CMK (cell line): Measurements from ENCODE around the gene FANCB.

Experiments used
- DNase-seq: peaks from one replicate; pipeline ENCODE4 v3.0.0-alpha.2; 2010; ENCODE audit warnings: low read depth

Gene FANCB

DNA sequence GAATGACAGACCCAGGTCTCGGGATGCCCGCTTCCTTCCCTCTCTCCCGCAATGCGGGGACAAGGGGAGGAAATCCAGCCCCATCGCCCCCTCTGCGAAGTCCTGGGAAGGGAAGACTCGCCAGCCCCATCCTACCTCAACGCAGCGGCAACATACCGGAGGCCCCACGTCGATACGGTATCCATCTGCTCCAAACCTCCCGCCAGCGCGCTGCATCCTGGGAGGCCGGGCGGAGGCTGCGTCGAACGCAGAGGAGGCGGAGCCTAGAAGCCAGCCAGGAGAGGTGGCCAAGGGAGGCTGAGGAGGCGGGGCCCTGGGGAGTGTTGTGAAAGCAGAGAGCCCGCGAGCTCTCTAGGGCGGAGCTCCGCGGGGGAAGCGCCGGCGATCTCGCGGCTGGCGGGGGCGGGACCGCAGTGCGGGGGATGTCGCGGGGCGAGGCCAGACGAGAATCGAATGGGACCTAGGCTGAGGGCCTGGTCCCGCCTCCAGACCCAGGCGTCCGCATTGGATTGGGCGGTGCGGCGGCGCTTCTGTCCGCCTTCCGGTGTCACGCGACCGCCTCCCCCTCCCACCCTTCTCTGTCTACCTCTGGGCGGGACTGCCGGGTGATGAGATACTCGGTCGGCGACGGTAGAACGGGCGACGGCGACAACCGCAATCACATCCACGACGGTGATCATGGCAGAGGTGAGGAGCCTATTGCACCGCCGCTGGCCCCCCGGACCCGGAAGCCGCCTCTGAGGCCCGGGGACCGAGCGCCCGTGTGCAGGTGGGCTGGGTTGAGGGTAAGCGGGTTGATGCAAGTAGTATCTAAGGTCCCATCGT is at the start of gene FANCB, which contains the start of gene MOSPD2:
Gene FANCB, minus strand, starts transcription at position 219 of the 825 bp plus-strand sequence. CDS start 7,559 bp downstream, outside the sequence.
Gene MOSPD2, plus strand, starts transcription at position 571 of the 825 bp plus-strand sequence. Its CDS starts 108 bp downstream, at position 679.
- DNase-seq: peak; percentile 78

DNA sequence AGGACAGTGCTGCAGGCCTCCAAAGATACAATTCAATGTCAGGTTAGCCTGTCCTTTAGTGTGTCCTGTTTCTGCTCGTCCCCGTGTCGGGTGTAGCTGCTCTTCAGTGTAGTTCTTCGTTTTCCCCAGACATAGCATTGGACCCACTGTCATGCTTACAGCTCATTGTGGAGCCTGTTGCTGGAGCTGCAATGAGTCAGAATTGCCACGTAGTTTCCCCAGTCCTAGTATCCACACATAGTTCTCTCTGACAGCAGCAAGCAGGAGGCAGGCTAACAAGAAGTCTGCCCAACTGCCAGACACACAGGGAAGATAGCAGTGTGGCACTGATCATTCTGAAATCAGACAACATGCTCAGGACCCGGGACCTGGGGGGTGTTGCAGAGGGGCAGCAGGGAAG is 49.6 kb upstream of the FANCB start:
- no peak for DNase-seq

DNA sequence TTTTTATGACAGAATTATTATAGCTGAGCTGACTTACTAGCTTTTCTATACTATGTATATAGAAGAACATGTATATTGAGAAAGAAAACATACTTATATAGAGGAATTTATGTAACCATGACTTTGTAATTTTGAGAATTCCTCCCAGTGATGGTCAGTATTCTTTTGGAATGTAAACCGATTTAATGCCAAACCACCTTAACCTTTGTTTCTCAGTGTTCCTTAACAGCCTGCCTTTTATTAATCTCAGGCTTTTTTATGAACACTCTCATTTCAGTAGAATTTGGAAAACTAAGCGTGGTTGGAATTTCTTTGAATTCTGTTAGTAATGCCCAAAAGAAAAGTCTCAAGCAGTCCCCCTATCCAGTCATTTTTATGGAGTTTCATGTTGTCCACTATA is 47.3 kb upstream of the FANCB start:
- DNase-seq: no peak

DNA sequence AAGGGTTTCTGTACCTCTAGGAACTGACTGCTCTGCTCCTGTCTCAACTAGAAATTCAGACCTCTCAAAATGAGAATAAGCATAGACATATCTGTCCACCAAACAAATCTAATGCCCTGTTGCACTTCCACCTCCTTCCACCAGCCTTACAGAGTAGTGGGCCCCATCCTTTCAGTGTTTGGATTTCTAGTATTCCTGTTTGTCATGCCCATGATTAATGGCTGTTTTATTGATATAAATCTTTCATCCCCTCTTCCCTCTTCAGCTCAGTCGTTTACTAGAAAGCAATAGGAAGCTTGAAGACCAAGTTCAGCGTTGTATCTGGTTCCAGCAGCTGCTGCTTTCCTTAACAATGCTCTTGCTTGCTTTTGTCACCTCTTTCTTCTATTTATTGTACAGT is 46.5 kb upstream of the FANCB start:
- no peak for DNase-seq

DNA sequence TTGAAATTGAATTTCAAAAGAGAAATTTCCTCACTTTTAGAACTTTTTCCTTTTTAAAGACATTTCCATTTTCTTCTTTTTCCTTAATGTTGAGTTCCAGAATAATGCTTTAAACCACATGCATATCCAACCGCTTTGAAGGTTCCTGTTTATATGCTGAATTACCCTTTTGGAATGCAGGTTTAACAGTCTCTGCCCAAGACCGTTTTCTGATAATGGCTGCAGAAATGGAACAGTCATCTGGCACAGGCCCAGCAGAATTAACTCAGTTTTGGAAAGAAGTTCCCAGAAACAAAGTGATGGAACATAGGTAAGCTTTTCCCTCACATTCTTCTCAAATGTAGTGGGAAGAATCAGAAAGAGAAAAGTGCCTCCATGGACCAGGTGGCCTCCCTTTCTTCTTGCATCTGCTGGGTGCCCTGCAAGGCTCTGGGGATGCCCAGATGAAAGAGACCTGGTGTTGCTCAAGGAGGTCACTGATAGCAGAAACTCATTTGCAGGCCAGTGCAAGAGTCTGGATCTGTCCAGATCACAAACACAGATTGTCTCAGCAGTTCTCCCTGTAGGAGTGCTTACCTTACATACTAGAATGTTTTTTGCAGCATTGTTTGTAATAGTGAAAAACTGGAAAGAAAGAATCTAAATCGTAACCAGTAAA is 43.3 kb upstream of the FANCB start:
- no peak for DNase-seq

DNA sequence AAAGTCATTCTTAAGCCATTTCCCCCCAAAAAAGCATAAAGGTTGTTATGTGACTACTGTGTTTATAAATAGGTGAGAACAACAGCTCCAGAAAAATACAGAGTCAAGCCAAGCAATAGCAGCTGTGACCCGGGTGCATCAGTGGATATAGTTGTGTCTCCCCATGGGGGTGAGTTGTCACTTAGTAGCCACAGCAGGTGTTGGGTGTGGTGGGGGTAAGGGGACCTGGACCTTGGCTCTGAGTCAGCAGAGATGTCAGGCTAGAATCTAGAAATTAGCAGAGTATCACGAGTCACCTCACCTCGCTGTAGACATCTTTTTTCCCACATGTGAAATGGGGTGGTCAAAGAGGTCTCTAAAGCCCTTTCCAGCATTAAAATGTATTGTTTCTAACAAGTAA is 42.7 kb upstream of the FANCB start:
- DNase-seq: no peak

DNA sequence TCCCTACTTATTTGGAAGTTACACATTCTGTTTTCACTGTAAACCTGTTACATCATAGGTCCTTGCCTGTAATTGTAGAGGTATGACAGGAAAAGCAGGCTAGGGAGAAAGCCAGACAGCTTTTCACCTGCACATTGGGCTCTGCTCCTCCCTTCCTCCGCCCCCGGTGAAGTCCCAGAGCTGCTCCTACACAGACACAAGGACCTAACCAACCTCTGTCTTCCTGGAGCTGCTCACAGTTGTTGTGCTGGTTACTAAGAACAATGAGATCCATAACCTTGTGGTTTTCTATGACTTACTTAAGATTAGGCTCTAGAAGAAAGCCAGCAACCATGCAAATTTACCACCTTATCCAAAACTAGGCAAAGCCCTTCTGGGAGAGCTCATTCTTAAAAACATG is 40.4 kb upstream of the FANCB start:
- DNase-seq: no peak

DNA sequence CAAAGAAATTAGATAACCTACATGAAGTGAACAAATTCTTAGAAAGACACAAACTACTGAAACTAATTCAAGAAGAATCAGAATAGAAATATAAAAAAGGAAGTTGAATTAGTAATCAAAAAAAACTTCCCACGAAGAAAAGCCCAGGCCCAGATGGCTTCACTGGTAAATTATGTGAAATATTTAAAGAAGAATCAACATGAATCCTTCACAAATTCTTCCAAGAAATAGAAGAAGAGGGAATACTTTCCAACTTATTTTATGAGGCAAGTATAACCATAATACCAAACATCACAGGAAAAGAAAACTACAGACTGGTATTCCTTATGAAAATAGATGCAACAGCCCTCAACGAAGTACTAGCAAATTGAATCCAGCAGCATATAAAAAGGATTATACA is 31.0 kb upstream of the FANCB start:
- no peak for DNase-seq

DNA sequence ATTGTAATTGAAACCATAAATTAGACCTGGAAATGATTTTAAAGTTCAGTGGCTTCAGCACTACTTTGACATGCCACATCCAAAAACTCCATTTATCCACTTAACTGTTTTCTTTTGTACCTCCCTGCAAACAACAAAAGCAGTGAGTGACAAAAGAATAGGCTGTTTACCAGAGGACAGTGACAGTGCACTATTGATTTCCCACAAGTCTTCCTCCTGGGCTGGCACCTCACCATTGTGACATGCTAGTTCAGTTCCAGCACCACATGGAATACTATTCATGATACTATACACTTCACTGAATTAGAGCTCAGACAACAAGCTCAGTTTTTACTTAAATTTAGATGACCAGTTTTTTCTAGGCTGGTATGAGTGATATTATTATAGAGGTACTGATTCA is 29.7 kb upstream of the FANCB start:
- DNase-seq: no peak

DNA sequence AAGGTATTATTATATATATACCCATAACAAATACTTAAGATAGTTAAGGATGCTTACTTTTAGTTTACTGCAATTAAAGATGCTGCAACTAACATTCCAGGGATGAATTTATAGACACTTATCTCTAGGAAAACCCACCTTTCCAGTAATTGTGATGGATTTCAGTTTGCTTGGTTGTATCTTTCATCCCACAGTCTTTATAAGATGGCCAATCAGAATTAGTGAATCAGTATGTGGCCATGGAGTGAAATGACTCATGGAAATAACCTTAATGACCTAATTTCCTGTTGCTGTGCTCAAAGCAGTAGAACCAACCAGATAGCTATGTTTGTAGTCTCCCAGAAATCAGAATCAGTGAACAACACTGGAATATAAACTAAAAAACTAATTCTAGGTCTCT is 26.7 kb upstream of the FANCB start:
- no peak for DNase-seq

DNA sequence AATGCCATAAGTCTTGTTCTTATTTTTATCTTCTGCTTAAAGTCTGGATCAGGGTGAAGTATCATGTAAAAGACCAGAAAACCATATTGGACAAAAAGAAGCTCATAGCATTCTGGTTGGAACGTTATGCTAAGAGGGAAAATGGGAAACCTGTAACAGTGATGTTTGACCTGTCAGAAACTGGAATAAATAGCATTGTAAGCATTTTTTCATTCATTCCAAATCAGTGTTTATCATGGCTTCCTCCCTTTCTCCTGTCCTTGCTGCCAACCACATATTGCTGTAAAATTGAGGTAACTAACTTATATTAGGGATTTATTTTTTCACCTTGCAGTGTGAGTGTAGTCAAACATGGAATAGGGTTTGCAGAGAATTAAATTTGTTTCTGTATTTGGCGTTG is 24.2 kb upstream of the FANCB start:
- DNase-seq: no peak

DNA sequence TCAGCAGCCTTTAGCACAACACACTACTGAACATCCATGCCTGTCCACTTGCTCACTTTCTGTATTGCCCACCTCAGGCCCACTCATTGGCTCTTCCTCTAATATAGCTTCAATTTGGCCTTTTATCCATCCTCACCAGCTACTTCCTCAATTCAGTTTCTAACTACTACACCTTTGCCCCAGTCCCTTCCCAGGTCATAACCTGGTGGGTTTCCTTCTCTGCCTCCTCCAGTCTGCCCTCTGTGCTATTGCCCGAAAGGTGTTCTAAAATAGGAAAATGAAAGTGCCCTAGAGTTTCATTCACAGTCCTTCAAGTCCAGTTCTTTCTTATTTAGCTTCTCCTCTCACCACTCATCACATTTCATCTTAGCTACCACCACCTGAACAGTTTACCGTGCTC is 23.4 kb upstream of the FANCB start:
- DNase-seq: no peak

DNA sequence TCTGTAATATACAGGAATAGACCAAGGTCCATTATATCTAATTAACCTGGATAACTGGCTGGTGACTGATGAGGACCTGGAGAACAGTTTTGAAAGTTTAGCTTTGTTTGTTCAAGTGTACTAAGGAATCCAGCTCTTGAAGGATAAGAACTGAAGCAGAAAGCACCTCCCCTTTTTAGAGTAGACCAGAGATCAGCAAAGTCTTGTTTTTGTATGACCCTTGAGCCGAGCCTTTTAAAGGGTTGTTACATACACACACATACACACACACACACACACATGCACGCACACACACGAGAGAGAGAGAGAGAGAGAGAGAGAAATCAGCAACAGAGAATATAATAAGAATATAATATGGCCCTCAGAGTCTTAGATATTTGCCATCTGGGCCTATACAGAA is 13.4 kb upstream of the FANCB start:
- no peak for DNase-seq

DNA sequence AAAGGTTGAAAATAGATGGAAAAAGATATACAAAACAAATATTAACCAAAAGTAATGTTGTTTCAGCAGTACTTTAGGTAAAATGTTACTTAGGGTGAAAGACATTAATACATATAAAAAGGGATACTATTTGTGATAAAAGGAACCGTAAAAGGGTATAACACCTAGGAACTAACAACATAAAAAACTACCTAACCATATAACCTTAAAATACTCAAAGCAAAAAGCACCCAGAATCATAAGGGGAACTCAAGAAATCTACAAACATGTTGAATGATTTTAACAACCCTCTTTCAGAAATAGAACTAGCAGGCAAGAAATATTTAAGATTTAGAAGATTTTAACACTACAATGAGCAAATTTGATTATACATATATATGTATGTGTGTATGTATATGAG is 11.8 kb upstream of the FANCB start:
- DNase-seq: no peak

DNA sequence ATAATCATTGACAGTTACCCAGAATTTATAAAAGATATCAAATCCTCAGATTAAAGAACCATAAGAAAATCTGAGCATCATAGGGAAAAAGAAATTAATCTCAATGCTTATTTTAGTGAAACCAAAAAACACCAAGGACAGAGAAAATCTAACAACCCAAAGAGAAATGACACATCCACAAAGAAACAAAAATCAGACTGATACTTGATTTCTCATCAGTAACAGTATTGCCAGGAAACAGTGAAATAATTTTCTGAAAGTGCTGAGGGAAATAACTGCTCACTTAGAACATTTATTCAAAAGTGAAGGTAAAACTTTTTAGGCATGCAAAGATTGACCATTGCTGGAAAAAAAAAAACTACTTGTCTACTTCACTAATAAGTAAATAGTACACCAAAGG is 11.0 kb upstream of the FANCB start:
- DNase-seq: no peak

DNA sequence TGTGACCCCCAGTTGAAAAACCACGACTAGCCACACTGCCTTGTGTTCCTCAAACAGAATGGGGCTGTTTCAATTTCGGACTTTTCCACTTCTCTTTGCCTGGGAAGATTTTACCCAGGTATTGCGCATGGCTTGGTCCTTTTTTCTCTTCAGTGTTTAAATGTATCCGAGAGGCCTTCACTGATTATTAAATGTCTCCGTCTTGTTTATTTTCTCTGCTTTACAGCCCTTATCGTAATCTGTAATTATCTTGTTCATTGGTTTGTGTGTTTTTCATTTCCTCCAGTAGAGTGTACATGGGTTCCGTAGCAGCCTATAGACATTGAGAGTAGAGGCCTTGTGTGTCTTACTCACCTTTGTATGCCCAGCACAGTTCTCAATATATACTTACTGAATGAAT is 2.8 kb upstream of the FANCB start:
- no peak for DNase-seq

DNA sequence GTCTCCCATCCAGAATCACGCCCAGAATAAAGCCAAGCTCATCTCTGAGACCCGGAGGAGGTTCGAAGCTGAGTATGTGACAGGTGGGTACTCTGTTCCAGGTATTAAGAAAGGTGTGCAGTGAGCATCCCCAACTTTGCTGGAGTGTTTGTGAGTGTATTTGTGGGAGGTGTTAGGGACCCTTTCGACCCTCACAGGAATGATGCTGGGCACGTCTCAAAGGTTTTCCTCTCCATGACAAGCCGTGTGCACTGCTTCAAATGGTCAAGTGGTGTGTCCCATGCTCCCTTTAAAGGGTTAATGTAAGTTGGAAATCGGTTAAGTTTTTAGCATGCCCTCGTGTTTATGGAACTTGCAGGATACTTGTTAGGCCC is 794 bp upstream of the FANCB start:
- no peak for DNase-seq

DNA sequence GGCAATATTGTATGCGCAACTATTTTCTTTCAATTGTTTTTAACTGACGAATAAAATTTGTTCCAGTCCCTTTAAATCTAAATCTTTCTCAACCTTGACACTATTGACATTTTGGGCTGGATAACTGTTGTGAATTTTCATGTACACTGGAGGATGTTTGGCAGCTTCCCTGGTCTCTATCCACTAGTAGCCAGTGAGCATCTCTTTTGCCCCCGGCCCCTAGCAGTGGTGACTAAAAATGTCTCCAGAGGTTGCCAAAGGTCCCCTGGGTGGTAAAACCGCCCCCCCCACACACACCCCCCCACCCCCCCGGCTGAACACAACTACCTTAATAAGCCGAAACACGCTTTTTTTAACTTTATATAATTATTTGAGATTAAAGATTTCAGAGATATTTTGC is 514 bp downstream of the FANCB start:
- DNase-seq: no peak

DNA sequence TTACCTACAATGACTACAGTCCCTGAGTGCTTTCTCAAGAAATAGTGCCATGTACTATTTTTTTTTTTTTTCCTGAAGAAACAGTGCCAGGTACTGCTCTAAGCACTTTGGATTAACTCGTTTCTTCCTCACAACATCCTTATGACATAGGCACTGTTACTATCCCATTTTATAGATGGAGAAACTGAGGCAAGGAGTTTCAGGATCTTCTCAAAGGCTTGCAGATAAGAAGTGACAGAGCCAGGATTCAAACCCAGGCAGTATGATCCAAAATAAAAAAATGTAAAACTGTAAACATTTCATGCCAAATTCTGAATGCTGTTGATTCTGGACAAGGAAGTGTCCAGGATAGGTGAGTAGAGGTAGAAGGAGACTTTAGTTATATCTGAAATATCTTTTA is 1.1 kb downstream of the FANCB start:
- DNase-seq: no peak

DNA sequence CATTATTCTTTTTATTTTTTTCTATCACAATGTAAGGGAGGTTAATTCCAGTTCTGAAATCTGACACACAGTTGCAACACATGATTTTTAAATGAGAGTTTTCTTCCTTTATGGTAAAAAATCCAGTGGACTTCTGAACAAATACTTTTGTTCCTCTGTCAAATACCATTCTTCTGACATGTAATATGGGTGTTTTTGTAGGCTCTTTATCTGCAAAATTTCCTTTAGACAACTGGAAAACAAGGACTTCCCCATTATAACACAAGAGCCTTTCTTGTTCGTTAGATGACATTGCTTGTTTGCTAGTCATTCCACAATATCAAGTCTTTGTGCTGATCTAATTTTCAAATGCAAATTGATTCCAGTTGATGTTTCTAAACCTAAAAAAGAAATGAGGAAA is 7.7 kb downstream of the FANCB start:
- DNase-seq: no peak

DNA sequence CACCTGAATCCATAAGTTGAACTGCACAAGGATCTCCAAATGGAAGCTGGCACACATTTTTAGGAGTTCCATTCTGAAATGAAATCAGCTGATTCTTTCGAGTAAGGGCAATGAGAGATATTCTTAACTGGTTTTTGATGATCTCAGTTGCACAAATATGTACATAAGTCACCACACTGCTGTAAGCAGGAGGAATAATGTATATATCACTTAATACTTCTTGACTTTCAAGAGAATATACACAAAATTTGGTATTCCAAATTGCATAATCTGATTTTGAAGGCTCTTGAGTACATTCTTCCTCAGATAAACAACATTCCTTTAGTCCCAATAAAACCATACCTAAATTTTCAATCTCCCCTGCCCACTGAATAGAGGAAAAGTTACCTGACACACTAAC is 8.2 kb downstream of the FANCB start:
- DNase-seq: no peak

DNA sequence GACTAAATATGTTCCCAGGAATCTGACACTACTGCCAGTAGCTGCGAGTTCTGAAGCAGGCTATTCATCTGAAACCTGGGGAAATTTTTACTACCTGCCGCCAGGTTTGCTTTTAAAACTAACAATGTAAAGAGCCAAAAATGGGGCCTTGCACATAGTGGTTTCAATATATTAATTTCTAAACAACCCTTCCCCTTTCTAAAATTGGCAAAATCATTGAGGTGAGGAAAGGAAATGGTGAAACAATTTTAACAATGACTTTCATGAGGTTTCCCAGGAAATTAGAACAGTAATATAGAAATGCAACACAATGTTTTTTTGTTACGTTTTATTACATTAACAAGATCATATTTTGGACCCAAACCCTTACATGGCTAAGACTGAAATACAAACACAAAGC is 21.3 kb downstream of the FANCB start:
- DNase-seq: no peak

DNA sequence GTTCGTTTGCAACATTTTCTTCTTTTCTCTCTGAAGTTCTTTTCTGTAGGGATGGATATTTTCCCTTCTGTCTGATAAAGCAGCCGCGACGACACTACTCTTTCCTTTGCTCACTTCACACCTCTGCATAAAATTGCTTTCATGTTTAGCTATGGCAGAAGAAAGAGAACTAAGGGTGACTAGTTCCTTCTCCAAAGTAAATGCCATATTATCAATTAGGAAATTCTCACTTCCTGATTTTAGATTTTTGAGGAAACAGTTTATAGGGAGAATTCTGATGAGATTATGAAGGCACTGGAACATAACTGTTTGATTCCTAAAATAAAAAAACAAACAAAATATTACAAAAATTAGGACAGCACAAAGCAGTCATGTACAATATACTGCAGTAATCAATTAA is 29.2 kb downstream of the FANCB start:
- DNase-seq: no peak

DNA sequence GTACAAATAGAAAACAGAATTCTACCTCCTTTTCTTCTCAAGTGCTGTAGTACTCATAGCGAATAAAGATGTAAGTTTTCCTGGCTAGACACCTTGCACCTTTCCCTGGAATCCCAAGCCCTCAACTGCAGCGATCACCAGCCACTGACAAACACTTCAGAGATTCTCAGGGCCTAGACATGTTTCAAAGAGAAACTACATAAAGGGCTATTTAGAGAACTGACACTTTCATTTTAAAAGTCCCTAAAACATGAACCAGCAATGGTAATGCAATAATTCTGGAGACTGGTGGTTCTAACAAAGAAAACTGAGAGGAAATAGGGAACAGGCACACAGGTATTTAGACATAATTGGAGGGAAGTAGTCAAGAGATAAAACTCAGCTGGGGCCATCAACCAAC is 35.7 kb downstream of the FANCB start:
- DNase-seq: no peak
